Keratinocyte (primary cell): Measurements from ENCODE around the gene HRCT1.

ENCODE experiments used
- EZH2 ChIP-seq: IDR thresholded peaks from one replicate; pipeline ENCODE4 v1.6.1; 2012; ENCODE audit warnings: inconsistent platforms, mild to moderate bottlenecking, low read length, moderate library complexity
- TF ChIP-seq, protein P1 (sequence below), 3 experiments: IDR thresholded peaks in 1 of 3; conservative IDR thresholded peaks in 1 of 3; optimal IDR thresholded peaks in 1 of 3; 2 replicates in 2 of 3; 3 replicates in 1 of 3; pipeline versions ENCODE3 to v1.5.1; 2011; ENCODE audit warnings: low read length in 3 of 3, mild to moderate bottlenecking in 3 of 3, moderate library complexity in 2 of 3, control low read depth in 1 of 3, inconsistent platforms in 1 of 3; ENCODE audit not compliant: insufficient read depth in 2 of 3; ENCODE audit errors: extremely low read depth in 1 of 3

DNA sequence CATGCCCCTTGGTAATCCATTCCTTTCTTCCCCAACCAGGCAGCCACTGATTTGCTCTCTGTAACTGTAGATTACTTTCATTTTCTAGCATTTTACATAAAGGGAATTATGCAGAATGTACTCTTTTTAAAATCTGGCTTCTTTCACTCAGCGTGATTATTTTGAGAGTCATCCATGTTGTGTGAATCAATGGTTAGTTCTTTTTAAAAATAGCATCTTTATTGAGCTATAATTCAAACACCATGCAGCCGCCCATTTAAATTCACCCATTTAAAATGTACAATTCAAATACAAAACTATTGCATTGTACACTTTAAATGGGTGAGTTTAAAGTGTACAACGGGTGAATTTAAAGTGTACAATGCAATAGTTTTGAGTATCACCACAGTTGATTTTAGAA, 33.5 kb upstream of the HRCT1 start:
- TF ChIP-seq, protein P1, sequence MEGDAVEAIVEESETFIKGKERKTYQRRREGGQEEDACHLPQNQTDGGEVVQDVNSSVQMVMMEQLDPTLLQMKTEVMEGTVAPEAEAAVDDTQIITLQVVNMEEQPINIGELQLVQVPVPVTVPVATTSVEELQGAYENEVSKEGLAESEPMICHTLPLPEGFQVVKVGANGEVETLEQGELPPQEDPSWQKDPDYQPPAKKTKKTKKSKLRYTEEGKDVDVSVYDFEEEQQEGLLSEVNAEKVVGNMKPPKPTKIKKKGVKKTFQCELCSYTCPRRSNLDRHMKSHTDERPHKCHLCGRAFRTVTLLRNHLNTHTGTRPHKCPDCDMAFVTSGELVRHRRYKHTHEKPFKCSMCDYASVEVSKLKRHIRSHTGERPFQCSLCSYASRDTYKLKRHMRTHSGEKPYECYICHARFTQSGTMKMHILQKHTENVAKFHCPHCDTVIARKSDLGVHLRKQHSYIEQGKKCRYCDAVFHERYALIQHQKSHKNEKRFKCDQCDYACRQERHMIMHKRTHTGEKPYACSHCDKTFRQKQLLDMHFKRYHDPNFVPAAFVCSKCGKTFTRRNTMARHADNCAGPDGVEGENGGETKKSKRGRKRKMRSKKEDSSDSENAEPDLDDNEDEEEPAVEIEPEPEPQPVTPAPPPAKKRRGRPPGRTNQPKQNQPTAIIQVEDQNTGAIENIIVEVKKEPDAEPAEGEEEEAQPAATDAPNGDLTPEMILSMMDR (optimal IDR thresholded peaks at IDR 0.05 in 1 of 3, IDR thresholded peaks at IDR 0.05 in 1 of 3, conservative IDR thresholded peaks at IDR 0.05 in 1 of 3; ENCODE audit: extremely low read depth in 1 of 3, insufficient read depth in 2 of 3, low read length in 3 of 3) = no peak
- no peak for TF ChIP-seq EZH2
